GM21360 (cell line): Measurements from ENCODE around the gene REX1BD.
A peak's percentile ranks its signal among the peaks of the same experiment; 100 is the strongest.
"Not testable (repeated sequence)": the region's sequence is repeated elsewhere in the genome, so short reads cannot be mapped to it uniquely, and the experiment has no call there.

Source experiments
- ATAC-seq: cut with Tn5 transposase; IDR thresholded peaks from one replicate; pipeline ENCODE4 v1.9.1; 2021; ENCODE audit warnings: mild to moderate bottlenecking, moderate library complexity; ENCODE audit not compliant: unreplicated experiment

REX1BD gene

DNA sequence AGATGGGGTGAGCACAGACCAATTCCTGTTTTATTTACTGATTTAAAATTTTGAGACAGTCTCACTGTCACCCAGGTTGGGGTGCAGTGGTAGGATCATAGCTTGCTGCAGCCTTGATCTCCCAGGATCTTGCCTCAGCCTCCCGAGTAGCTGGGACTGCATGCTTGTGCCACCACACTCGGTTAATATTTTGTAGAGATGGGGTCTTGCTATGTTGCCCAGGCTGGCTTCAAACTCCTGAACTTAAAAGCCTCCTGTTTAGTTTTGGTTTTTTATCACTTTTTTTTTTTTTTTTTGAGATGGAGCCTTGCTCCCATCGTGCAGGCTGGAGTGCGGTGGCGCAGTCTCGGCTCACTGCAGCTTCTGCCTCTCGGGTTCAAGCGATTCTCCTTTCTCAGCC, 12.2 kb upstream of the REX1BD start:
- ATAC-seq = no peak

DNA sequence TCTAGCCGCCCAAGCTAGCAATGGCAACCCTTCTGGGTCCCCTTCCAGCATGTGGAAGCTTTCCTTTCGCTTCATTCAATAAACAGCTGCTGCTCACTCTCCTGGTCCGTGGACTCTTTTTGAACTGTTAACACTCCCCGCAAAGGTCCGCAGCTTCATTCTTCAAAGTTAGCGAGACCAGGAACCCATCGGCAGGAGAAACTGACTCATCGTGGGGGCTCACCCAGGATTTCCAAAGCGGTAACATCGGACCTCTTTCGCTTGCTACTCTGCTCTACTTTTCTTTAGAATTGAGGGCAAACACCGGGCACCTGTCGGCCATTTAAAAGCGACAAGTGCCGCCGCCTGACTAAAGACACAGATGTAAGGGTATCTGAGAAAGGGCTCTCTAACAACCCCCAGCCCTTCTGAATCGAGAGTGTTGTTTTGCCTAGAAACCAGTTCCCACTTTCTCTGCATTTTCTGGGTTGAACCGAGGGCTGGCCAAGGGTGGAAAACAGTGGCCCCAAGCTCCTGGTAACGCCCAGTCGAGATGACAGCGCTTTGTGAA, 11.2 kb upstream of the REX1BD start:
- ATAC-seq = no peak

DNA sequence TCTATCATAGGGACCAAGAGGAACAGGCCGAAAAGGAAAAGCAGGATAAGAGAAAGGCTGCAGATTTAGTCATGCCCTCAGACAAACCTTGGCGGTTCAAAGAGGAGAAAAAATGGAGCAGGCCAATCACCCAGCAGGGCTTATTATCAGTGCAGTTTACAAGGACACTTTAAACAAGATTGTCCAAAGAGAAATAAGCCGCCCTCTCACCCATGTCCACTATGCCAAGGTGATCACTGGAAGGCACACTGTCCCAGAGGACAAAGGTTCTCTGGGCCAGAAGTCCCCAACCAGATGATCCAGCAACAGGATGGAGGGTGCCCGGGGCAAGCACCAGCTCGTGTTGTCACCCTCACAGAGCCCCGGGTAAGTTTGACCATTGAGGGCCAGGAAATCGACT, 8.3 kb upstream of the REX1BD start:
- ATAC-seq = no peak

DNA sequence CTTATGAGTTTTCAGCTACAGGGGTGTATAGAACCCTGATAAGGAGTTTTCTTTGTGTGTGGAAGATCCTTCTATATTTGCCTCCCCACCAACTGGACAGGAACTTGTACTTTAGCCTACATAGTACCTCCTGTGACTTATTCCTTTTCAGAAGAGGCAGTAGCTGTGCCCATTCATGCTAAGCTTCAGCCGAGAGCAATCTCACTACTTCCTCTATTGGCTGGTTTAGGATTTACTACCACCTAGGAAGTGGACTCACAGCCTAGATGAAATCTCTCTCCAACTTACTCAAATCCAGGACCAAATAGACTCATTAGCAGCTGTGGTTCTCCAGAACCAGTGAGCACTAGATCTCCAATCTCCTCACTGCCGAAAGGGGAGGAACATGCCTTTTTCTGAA, 2.3 kb upstream of the REX1BD start:
- no peak for ATAC-seq

DNA sequence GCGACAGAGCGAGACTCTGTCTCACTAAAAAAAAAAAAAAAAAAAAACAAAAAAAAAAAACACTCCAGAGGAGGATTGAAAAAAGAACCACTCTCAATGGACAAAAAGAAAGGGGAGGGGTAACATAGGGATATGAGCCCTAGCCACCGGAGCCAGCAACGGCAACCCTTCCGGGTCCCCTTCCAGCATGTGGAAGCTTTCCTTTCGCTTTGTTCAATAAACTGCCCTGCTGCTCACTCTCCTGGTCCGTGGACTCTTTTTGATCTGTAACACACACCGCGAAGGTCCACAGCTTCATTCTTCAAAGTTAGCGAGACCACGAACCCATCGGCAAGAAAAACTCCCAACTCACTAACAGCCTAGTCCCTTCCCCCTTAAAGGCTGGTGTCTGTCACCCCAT, 1.0 kb upstream of the REX1BD start:
- ATAC-seq = no peak

DNA sequence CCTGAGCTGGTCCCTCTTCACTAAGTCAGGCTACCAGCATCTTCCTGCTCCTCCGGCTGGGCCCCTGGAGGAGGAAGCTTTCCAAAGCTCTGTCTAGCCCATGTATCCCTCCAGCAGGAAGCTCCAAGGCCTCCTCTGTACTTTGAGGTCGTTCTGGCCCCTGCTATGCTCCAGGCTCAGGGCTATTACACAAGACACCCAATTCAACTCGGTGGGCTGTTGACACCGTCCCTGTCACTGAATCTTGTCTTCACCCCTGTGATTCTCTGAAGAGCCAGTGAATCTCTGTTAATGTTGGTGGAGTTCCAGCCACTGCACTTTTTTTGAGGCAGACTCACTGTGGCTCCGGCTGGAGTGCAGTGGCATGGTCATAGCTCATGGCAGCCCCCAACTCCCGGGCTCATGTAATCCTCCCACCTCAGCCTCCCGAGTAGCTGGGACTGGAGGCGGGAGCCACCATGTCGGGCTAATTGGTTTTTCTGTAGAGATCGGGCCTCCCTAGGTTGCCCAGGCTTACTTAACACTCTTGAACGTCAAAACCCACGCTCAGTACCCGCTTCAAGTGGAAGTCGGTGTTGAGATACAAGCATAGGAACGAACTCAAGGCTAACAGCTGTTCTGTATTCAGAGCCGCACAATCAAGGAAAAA, 512 bp upstream of the REX1BD start:
- no peak for ATAC-seq

DNA sequence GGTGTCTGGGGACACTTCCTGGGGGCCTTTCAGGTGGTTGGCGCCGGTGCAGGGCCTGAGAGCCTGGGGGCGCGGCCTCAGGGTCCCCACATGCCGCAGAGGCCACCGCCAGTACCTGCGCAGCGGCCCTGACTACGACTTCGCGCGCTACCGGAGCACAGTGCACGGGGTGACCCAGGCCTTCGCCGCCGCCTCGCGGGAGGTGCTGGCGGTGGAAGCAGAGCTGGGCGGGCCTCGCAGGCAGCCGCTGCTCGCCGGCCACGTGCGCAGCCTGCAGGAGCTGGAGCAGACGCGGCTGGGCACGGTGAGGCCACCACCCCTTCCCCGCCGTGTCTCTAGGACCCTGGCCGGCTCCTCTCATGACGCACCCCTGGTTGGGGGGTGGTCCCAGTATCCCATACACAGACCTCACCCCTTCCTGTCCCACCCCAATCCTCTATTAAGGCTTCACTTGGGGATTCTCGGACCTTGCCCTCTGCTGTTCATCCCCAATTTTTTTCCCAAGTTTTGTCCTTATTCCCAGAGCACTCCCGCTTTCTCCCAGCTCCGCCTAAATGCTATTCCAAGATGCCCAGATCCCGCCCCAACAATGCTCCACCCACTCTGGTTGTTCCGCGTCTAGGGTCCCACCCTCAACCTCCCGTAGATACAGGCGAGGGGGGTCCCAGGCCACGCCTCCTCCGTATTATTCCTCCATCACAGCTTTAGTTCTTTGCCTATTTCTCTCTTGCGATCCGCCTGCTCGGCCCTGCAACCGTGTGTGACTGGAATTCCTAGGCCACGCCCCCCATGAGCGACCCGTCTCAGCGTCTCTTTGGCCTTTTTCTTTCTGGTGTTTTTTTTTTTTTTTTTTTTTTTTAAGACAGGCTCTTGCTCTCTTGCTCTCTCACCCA, 1.0 kb downstream of the REX1BD start:
- peak; percentile 30 for ATAC-seq

DNA sequence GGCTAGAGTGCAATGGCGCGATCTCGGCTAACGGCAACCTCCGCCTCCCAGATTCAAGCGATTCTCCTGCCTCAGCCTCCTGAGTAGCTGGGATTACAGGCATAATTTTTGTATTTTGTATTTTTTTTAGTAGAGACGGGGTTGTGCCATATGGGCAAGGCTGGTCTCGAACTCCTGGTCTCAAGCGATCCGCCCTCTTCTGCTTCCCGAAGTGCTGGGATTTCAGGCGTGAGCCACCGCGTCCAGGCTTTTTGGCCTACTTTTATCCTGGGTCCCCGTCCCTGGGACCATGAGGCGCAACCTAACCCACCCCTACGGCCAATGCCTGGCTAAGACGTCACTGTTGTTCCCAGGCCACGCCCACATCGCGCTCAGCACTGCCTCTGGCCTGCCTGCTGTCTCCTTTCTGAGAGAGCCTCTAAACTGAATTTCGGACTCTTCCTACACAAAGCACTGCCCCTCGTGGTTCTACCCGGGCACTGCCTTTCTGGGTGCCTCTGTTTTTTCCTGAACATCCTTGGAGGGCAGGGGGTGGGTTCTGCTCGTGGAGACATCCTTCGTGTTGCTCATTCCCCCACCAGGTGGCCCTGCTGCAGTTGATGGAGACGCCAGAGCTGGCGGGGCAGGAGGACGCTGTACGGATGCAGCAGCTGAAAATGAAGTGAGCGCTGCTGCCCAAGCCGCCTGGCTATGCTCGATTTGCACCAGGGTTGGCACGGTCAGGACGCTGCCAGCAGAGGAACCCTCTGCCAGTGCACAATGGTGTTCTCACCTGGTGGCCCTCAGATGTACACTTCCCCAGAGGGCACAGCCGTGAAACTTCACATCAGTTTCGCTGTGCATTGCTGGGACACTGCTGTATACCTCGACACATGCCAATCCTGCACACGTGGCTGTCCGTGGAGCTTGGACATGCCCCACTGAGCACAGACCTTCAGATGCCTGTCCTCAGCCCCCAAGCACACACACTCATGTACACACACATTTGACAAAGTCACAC, 2.0 kb downstream of the REX1BD start:
- ATAC-seq = no peak

DNA sequence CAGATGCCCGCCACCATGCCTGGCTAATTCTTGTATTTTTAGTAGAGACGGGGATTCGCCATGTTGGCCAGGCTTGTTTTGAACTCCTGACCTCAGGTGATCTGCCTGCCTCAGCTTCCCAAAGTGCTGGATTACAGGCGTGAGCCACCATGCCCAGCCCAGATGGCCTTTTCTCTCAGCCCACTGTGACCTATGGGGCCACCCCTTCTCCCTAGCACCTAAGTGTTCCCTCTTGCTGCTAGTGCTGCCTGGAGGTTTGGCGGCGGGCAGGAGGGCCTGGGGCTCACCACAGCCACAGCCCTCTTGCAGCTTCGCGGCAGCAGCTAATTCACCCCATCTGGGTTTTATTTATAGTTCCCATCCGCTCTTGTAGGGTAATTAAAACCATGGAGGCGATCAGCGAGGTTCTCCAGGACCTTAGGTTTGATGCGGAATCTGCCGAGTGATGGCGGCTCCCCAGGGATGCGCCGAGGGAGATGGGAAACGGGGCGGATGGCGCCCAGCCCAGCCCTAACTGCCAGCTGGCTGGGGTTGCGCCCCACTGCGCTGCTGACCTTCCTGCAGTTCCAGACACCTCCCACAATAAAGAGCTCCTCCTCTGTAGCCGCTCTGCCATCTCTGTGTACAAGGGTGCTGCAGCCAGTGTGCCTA, 3.3 kb downstream of the REX1BD start:
- ATAC-seq = no peak

DNA sequence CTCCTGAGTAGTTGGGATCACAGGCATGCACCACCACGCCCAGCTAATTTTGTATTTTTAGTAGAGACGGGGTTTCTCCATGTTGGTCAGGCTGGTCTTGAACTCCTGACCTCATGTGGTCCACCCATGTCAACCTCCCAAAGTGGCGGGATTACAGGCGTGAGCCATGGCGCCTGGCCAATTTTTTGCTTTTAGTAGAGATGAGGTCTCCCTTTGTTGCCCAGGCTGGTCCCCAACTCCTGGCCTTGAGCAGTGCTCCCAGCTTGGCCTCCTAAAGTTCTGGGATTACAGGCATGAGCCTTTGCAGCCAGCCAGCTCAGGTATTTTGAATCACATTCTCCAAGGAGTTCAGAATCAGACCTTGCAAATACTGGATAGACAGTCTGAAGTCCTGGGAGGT, 4.1 kb downstream of the REX1BD start:
- ATAC-seq = not testable (repeated sequence)

DNA sequence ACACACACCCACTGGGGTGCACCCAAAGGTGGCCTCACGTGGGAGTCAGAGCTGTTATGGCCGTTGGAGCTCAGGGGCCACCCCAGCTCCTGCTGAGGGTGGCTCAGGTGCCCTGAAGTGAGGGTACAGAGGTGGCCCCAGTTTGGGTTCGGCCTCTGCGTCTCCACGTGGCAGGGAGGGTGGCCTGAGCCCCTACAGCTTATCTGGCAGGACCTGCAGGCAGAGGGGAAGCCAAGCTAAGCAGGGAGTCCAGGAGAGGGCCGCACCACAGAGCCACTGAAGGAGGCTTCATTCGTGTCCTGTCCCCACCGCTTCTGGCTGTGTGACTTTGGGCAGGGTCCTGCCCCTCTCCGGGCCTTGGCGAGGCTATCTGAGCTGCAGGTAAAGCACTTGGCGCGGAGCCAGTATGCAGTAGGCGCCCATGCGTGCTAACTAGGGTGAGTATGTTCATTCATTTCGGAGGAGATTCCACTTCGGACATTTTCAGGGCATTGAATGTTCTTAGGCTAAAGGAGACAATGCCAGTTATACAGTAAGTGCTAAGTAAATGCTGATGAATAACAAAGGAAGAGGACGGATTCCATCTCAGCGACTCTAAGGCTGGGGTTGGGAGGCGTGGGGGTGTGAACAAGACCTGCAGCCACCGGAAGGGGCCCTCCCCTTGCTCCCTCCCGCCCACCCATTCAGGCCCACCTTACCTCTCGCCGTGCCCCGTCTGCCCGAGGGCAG, 4.9 kb downstream of the REX1BD start:
- no peak for ATAC-seq

DNA sequence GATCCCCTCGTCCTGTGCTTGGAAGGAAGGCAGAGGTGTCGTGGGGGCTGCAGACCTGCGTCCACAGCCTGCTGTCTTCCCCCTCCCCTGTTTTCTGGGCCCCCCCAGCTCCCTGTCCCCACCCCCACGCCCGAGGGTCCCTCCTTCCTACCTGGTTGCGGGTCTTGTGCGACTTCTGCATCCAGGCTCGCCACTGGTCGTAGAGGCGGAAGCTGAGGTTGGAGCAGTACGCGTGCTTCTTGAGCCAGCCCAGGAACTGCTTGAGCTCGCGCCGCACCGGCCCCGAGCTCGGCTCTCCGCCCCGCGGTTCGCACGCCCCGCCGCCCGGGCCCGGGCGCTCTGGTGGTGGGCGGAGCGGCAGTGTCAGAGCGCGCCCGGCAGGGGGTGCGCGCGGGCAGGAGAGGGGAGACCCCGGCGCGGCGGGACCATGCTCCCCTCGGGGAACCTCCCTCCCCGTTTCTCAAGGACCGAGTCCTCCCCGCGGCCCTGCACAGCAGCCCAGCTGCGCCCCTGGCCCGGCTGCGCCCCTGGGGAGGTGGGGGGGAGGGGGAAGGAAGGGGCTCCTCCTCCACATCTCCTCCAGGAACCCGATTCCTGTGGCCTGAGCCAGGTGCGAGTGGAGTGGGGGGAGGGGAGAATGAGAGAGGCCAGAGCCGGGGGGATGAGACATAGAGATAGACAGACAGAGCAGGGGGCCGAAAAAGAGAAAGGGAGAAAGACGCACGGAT, 5.7 kb downstream of the REX1BD start:
- peak; percentile 42 for ATAC-seq

DNA sequence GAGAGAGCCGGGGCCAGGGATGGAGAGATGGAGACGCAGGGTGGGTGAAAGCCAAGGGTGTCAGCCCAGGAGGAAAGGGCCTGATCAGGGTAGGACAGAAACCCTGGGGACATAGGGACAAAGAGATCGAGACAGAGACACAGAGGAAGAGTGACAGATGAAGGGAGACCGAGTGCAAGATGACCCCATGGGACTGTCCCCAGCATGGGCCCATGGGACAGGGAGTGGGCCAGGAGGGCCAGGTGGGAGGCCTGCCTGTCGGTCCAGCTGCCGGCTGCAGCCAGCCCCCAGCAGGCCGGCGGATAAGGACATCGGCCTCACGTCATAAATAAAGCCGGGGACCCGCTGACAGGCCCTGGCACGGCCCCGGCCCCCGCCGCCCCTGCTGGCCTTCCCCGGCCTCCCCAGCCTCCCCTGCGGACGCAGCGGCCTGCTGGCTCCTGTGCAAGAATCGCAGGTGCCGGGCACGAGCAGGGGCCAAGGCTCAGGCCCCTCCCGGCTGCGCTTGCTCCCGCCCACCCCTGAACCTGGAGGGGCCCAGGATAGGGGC, 6.3 kb downstream of the REX1BD start:
- ATAC-seq = no peak

DNA sequence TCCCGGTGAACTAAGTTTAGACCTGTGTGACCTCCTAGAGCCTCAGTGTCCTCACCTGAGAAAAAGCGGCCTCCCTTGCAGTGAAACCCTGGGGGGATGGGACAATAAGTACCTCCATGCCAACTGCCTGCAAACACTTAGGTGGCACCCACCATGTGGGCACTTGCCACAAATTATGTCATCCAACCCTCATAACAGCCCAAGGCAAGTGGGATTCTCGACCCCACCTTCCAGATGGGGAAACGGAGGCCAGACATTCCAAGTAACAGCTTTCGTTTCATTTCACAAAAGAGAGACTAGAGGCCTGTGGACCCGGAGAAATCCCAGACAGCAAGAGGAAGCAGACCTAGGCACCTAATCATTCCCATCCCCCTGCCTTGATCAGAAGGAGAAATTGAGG, 6.9 kb downstream of the REX1BD start:
- ATAC-seq = no peak

DNA sequence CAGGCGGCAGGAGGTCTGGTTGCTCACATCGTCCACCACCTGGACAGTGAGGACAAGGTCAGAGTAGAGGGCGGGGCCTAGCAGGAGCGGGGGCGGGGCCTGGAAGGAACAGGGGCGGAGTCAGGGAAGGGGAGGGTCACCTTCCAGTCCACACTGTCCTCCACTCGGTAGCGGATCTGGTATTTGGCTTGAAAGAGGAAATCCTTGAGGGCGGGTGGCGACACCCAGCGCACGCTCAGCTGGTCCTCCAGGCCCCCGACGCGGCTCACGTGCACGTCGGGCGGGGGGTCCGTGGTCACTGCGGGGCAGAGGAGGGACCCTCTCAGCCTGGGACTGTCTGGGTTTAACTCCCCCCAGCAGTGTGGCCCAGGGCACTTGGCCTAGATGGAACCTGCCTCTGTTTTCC, 8.2 kb downstream of the REX1BD start:
- no peak for ATAC-seq

DNA sequence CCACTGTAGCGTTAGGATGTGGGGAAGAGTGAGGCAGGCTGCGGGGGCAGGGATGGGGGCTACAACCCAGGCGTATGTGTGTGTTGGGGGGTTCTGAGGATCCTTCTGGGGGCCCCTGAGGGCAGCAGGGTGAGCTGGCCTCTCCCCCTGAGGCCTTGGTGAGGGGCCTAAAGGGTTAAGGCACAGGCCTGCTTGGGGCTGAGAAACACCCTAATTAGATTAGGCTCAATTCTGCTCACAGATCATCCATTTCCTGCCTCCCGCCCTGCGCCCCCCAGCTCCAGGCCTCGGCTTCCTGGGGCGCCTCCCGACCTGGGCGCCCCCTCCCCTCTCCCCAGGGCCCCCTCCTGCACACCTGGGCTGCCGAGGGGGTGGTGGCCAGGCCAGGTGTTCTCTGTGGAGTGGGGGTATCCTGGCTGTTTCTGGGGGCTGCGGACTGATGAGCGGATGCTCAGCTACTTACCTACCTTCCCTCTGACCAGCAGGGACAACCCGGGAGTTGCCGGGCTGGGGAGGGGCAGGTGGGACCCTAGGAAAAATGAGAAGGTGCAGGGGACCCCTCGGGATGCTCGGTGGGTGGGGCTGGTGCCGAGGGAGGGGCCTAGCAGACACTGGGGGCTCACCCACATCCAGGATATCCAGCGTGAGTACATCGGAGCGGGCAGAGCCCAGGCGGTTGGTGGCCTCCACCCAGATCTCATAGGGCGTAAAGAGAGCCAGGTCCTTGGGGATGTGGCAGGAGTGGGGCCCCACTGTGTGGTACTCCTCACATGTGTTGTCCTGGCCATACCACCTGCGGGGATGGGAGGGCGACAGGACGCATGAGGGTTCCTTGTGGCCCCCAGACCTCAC, 9.4 kb downstream of the REX1BD start:
- ATAC-seq = no peak

DNA sequence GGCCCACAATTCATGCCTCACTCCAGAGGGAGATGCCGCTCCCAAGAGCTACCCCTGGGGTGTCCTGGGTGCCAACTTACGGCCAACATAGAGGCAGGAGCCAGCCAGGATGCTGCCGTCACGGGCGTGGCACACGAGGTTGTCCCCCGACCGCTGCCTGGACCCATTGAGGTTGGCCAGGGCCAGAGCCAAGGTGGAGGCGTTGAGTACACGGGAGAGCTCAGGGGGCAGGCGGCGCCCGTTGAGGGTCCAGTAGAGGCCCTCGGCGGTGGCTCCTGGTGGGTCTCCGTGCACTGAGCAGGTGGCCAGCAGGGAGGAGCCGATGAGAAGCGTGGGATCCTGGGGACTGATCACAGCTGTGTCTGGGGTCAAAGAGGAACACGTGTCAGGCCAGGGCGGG, 10.9 kb downstream of the REX1BD start:
- no peak for ATAC-seq
